OCI-LY7 (cell line): ENCODE measurements around the gene USPL1.

Source experiments
- CTCF ChIP-seq: fragments of 200-600 bp; sonication (generic); conservative IDR thresholded peaks from 2 replicates; pipeline ENCODE4 v1.5.1; 2014; ENCODE audit warnings: mild to moderate bottlenecking, antibody characterized with exemption, low read length, moderate library complexity, mixed read lengths
- EZH2phosphoT487 ChIP-seq: fragments of 200-600 bp; sonication (generic); IDR thresholded peaks from 2 replicates; pipeline ENCODE4 v1.6.1; 2018; ENCODE audit warnings: low read depth, borderline replicate concordance, mild to moderate bottlenecking, mixed run types, antibody characterized with exemption, low read length, moderate library complexity, mixed read lengths

GRCh38 chr13:30659980-30660379, 42.3 kb downstream of the USPL1 start:
- no peak for TF ChIP-seq CTCF
- TF ChIP-seq EZH2phosphoT487, result no peak
